ENCODE measurements around the gene DIAPH3. TPM values are rescaled to one million over a fixed set of nuclear protein-coding genes. Genes with fewer than 3 reads are reported as not detected.

Gene DIAPH3
- total and polyA plus RNA-seq, 2 of the 8 experiments (the other 6 are each of a cell fraction or from before 2014, with no cell fraction given), result 8.0 to 30.8 TPM

DNA sequence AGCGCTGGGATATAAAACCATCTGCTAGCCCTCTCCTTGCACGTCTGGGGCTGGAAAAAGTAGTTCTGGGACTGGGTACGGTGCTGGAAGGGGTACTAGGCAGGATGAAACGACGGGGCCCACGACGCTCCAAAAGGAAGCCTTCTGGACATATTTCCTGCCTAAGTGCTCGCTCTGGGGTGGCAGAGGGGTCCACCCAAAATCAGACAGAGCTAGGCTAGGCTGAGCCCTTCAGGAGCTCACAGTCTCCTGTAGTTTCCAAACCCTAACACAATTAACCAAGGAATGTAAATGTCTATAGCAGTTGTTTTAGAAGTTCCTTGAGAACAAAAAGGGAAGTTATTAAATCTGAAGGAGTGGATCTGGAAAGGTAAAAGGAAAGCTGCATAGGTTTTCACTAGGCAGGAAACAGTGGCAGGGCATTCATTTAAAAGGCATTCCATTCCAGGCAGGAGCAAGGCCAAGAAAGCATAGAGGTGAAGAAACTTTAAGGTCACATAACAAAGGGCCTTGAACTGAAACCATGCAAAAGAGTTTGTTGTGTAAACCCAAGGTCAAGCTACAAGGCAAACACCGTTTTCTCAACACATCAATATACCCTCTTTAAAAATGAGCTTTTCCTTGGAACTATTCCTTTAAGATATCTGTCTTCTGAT is 634 bp upstream of the DIAPH3 start (continued):
- TF ChIP-seq, protein P1, sequence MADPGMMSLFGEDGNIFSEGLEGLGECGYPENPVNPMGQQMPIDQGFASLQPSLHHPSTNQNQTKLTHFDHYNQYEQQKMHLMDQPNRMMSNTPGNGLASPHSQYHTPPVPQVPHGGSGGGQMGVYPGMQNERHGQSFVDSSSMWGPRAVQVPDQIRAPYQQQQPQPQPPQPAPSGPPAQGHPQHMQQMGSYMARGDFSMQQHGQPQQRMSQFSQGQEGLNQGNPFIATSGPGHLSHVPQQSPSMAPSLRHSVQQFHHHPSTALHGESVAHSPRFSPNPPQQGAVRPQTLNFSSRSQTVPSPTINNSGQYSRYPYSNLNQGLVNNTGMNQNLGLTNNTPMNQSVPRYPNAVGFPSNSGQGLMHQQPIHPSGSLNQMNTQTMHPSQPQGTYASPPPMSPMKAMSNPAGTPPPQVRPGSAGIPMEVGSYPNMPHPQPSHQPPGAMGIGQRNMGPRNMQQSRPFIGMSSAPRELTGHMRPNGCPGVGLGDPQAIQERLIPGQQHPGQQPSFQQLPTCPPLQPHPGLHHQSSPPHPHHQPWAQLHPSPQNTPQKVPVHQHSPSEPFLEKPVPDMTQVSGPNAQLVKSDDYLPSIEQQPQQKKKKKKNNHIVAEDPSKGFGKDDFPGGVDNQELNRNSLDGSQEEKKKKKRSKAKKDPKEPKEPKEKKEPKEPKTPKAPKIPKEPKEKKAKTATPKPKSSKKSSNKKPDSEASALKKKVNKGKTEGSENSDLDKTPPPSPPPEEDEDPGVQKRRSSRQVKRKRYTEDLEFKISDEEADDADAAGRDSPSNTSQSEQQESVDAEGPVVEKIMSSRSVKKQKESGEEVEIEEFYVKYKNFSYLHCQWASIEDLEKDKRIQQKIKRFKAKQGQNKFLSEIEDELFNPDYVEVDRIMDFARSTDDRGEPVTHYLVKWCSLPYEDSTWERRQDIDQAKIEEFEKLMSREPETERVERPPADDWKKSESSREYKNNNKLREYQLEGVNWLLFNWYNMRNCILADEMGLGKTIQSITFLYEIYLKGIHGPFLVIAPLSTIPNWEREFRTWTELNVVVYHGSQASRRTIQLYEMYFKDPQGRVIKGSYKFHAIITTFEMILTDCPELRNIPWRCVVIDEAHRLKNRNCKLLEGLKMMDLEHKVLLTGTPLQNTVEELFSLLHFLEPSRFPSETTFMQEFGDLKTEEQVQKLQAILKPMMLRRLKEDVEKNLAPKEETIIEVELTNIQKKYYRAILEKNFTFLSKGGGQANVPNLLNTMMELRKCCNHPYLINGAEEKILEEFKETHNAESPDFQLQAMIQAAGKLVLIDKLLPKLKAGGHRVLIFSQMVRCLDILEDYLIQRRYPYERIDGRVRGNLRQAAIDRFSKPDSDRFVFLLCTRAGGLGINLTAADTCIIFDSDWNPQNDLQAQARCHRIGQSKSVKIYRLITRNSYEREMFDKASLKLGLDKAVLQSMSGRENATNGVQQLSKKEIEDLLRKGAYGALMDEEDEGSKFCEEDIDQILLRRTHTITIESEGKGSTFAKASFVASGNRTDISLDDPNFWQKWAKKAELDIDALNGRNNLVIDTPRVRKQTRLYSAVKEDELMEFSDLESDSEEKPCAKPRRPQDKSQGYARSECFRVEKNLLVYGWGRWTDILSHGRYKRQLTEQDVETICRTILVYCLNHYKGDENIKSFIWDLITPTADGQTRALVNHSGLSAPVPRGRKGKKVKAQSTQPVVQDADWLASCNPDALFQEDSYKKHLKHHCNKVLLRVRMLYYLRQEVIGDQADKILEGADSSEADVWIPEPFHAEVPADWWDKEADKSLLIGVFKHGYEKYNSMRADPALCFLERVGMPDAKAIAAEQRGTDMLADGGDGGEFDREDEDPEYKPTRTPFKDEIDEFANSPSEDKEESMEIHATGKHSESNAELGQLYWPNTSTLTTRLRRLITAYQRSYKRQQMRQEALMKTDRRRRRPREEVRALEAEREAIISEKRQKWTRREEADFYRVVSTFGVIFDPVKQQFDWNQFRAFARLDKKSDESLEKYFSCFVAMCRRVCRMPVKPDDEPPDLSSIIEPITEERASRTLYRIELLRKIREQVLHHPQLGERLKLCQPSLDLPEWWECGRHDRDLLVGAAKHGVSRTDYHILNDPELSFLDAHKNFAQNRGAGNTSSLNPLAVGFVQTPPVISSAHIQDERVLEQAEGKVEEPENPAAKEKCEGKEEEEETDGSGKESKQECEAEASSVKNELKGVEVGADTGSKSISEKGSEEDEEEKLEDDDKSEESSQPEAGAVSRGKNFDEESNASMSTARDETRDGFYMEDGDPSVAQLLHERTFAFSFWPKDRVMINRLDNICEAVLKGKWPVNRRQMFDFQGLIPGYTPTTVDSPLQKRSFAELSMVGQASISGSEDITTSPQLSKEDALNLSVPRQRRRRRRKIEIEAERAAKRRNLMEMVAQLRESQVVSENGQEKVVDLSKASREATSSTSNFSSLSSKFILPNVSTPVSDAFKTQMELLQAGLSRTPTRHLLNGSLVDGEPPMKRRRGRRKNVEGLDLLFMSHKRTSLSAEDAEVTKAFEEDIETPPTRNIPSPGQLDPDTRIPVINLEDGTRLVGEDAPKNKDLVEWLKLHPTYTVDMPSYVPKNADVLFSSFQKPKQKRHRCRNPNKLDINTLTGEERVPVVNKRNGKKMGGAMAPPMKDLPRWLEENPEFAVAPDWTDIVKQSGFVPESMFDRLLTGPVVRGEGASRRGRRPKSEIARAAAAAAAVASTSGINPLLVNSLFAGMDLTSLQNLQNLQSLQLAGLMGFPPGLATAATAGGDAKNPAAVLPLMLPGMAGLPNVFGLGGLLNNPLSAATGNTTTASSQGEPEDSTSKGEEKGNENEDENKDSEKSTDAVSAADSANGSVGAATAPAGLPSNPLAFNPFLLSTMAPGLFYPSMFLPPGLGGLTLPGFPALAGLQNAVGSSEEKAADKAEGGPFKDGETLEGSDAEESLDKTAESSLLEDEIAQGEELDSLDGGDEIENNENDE (IDR thresholded peaks at IDR 0.05; ENCODE audit: insufficient replicate concordance, low read length), result peak; percentile 16
- TF ChIP-seq SP2 (IDR thresholded peaks at IDR 0.05; ENCODE audit: low read length) (no peak), RXRA (IDR thresholded peaks at IDR 0.05; ENCODE audit: insufficient read depth, low read depth, low read length) (no peak), SP4 (IDR thresholded peaks at IDR 0.05; ENCODE audit: low read length) (0 out of 2 replicates have a peak, but pooled peaks have one; percentile 26), PHF8 (conservative IDR thresholded peaks at IDR 0.05; ENCODE audit: low read depth, low read length) (no peak; the same call in none of the 2 replicates), GTF2F1 (IDR thresholded peaks at IDR 0.05; ENCODE audit: borderline replicate concordance, low read depth, low read length) (no peak), TAF1 (IDR thresholded peaks at IDR 0.05; ENCODE audit: low read depth, low read length) (no peak), RAD21 (IDR thresholded peaks at IDR 0.05 in 1 of 2, conservative IDR thresholded peaks at IDR 0.05 in 1 of 2; ENCODE audit: low read depth in 2 of 2, low read length in 2 of 2) (no peak), SIN3A (conservative IDR thresholded peaks at IDR 0.05 in 1 of 2, IDR thresholded peaks at IDR 0.05 in 1 of 2; ENCODE audit: low read depth in 1 of 2, low read length in 2 of 2) (no peak), ASH2L (IDR thresholded peaks at IDR 0.05; ENCODE audit: low read length) (peak; percentile 63)

Measured in H1 (cell line).